Measurements from ENCODE around the gene CEPT1. TPM values are rescaled to one million over a fixed set of nuclear protein-coding genes. Genes with fewer than 3 reads are reported as not detected.

The CEPT1 gene
- total and polyA plus RNA-seq, 2 of the 8 experiments (the other 6 are each of a cell fraction or from before 2014, with no cell fraction given): 18.5 to 28.6 TPM

- no peak overlapping the region for H2BK120ac ChIP-seq (replicated peaks; ENCODE audit: low read depth, low read length)
- no peaks in the 10 kb centered on the region for H4K20me1 ChIP-seq (replicated peaks in 1 of 2; ENCODE audit: control insufficient read depth in 1 of 2, insufficient read depth in 2 of 2, low read length in 2 of 2)
- H2BK5ac ChIP-seq (ENCODE audit: low read depth, low read length): no peak overlapping the region
- FAIRE-seq (no peak), DNase-seq (ENCODE audit: low read depth in 1 of 2, low spot score in 2 of 2) (no peak)
- ChIA-PET POLR2A (ENCODE audit: partially characterized antibody) (interaction anchor here (4.6 kb wide), 1 partner anchor 12 kb away, joined by 15 read pairs; the partner anchor contains the start of genes CEPT1 and DRAM2), CTCF (ENCODE audit: partially characterized antibody) (interaction anchor here (1.5 kb wide), 1 partner anchor 10 kb away, joined by 3 read pairs; no protein-coding TSS in a partner anchor)
- H2BK20ac ChIP-seq (ENCODE audit: low read length): no peak overlapping the region
- no peak overlapping the region for H3K14ac ChIP-seq (ENCODE audit: insufficient read length)
- no peak overlapping the region for H2BK12ac ChIP-seq (ENCODE audit: low read depth, low read length)
- H3K4me3 ChIP-seq (ENCODE audit: extremely low read depth in 1 of 4, insufficient read depth in 2 of 4, low read depth in 3 of 4, low read length in 4 of 4): no peak overlapping the region
- no peaks in the 10 kb centered on the region for H3K27me3 ChIP-seq (replicated peaks in 1 of 4; ENCODE audit: control insufficient read depth in 3 of 4, extremely low read depth in 1 of 4, insufficient read depth in 3 of 4, low read length in 3 of 4)
- peaks cover 0 to 58% of the 10 kb centered on the region in 2 experiments; a peak in 2 of 4 replicates for H3K79me2 ChIP-seq (ENCODE audit: control insufficient read depth in 1 of 2, insufficient read depth in 2 of 2, low read length in 2 of 2)
- peaks cover 0 to 45% (median 11%) of the 10 kb centered on the region in 4 experiments; a peak in 5 of 8 replicates for H3K36me3 ChIP-seq (ENCODE audit: control insufficient read depth in 2 of 4, insufficient read depth in 4 of 4, low read length in 3 of 4)
- H3K18ac ChIP-seq (ENCODE audit: extremely low read depth, low read length): no peak overlapping the region
- no peak overlapping the region for H3K56ac ChIP-seq (replicated peaks; ENCODE audit: insufficient read length, low read depth, low read length)
- H3K9me3 ChIP-seq (ENCODE audit: insufficient read depth in 2 of 2, low read depth in 1 of 2, low read length in 1 of 2): no peaks in the 10 kb centered on the region
- no peak overlapping the region for H3K4ac ChIP-seq (replicated peaks; ENCODE audit: insufficient read length, low read depth, low read length)
- no peak overlapping the region for H2BK15ac ChIP-seq (ENCODE audit: low read length)
- H3K9ac ChIP-seq (replicated peaks in 1 of 4; ENCODE audit: extremely low read depth in 1 of 4, low read depth in 3 of 4, low read length in 3 of 4): no peak overlapping the region
- no peak overlapping the region for H4K5ac ChIP-seq (ENCODE audit: insufficient read length, low read depth, low read length)
- no peaks in the 10 kb centered on the region for H3K4me1 ChIP-seq (replicated peaks in 1 of 4; ENCODE audit: control insufficient read depth in 3 of 4, insufficient read depth in 4 of 4, low read length in 3 of 4)
- no peak overlapping the region for H4K8ac ChIP-seq (ENCODE audit: extremely low read depth, insufficient read depth, low read length)
- no peak overlapping the region for H2AK5ac ChIP-seq (ENCODE audit: low read depth, low read length)
- H3K4me2 ChIP-seq (ENCODE audit: insufficient read depth in 1 of 2, low read depth in 2 of 2, low read length in 2 of 2): no peak overlapping the region
- H4K91ac ChIP-seq (replicated peaks; ENCODE audit: insufficient read length, low read length): no peak overlapping the region
- 97% methylated on average over 3 of the region's 3 CpGs; no CpG with 5 or more reads in 1 of the 2 experiments for WGBS, 2 experiments (ENCODE audit: extremely low coverage in 1 of 2, insufficient coverage in 1 of 2, insufficient read length in 1 of 2, insufficient replicate concordance in 2 of 2, low coverage in 1 of 2, low lambda C conversion rate in 2 of 2, missing lambda C conversion rate in 1 of 2)
- no peaks in the 10 kb centered on the region; the same call in 1 of the 2 replicates for H3K79me1 ChIP-seq (ENCODE audit: low read depth, low read length)
- no peaks in the 10 kb centered on the region for H3K23me2 ChIP-seq (ENCODE audit: low read depth, low read length)
- H3K23ac ChIP-seq (ENCODE audit: insufficient read length): no peak overlapping the region
- H3K27ac ChIP-seq (ENCODE audit: low read depth, low read length): no peak overlapping the region
- H2AFZ ChIP-seq (ENCODE audit: low read length): no peak overlapping the region
- TF ChIP-seq POLR2A (IDR thresholded peaks at IDR 0.05; ENCODE audit: control extremely low read depth in 1 of 2, low read depth in 2 of 2, low read length in 2 of 2) (no peak), RBBP5 (IDR thresholded peaks at IDR 0.05; ENCODE audit: borderline replicate concordance, low read depth, low read length) (no peak), E2F6 (IDR thresholded peaks at IDR 0.05) (no peak), USF2 (IDR thresholded peaks at IDR 0.05; ENCODE audit: low read length) (no peak), POU5F1 (IDR thresholded peaks at IDR 0.05; ENCODE audit: low read depth, low read length) (no peak), TAF1 (IDR thresholded peaks at IDR 0.05; ENCODE audit: low read depth, low read length) (no peak), POLR2AphosphoS5 (IDR thresholded peaks at IDR 0.05; ENCODE audit: low read depth, low read length) (no peak), MAFK (IDR thresholded peaks at IDR 0.05; ENCODE audit: low read depth, low read length) (no peak), CBX8 (IDR thresholded peaks at IDR 0.05; ENCODE audit: borderline replicate concordance, low read depth, low read length) (no peak)
These were observed 11.8 kb downstream of the CEPT1 start for GRCh38 chr1:111151838-111152237.
